ENCODE results near the gene HES5.

Gene HES5

GRCh38 chr1:2530513-2531361, 674 bp upstream of the HES5 start:
- no peak for DNase-seq (ENCODE audit: low read depth)

- no peak for DNase-seq (ENCODE audit: low read depth)
Measured at GRCh38 chr1:2528966-2529783, 888 bp downstream of the HES5 start.

GRCh38 chr1:2528611-2528965, 1.5 kb downstream of the HES5 start:
- DNase-seq (ENCODE audit: low read depth) = no peak

GRCh38 chr1:2528016-2528415, 2.0 kb downstream of the HES5 start:
- no peak for DNase-seq (ENCODE audit: low read depth)

- DNase-seq (ENCODE audit: low read depth) = no peak
Measured at GRCh38 chr1:2527556-2527860, 2.6 kb downstream of the HES5 start.

- DNase-seq (ENCODE audit: low read depth) = peak; percentile 12
Measured at GRCh38 chr1:2526824-2527555, 3.1 kb downstream of the HES5 start.

- DNase-seq (ENCODE audit: low read depth) = peak; percentile 80
Measured at GRCh38 chr1:2525920-2526823, 3.9 kb downstream of the HES5 start, which contains the start of gene PANK4. TSS of gene PANK4 (minus strand) at chr1:2526596. CDS start at chr1:2526587, 9 bp downstream.

- no peak for DNase-seq (ENCODE audit: low read depth)
Measured at GRCh38 chr1:2525572-2525919, 4.5 kb downstream of the HES5 start.

- DNase-seq (ENCODE audit: low read depth) = no peak
Measured at GRCh38 chr1:2523891-2524609, 6.0 kb downstream of the HES5 start.

GRCh38 chr1:2523191-2523890, 6.7 kb downstream of the HES5 start:
- DNase-seq (ENCODE audit: low read depth) = no peak

- DNase-seq (ENCODE audit: low read depth) = no peak
Measured at GRCh38 chr1:2522230-2522629, 7.8 kb downstream of the HES5 start.

GRCh38 chr1:2520806-2521205, 9.3 kb downstream of the HES5 start:
- no peak for DNase-seq (ENCODE audit: low read depth)

GRCh38 chr1:2520206-2520605, 9.9 kb downstream of the HES5 start:
- DNase-seq (ENCODE audit: low read depth) = no peak

GRCh38 chr1:2519729-2520128, 10.3 kb downstream of the HES5 start:
- DNase-seq (ENCODE audit: low read depth) = no peak

GRCh38 chr1:2519029-2519685, 10.9 kb downstream of the HES5 start:
- DNase-seq (ENCODE audit: low read depth) = no peak

GRCh38 chr1:2518528-2518927, 11.5 kb downstream of the HES5 start:
- no peak for DNase-seq (ENCODE audit: low read depth)

GRCh38 chr1:2517966-2518365, 12.1 kb downstream of the HES5 start:
- DNase-seq (ENCODE audit: low read depth) = no peak

- DNase-seq (ENCODE audit: low read depth) = no peak
Measured at GRCh38 chr1:2516946-2517345, 13.1 kb downstream of the HES5 start.

- DNase-seq (ENCODE audit: low read depth) = no peak
Measured at GRCh38 chr1:2516124-2516523, 13.9 kb downstream of the HES5 start.

- DNase-seq (ENCODE audit: low read depth) = no peak
Measured at GRCh38 chr1:2515763-2516080, 14.3 kb downstream of the HES5 start.
